ENCODE results near the gene SH2D7.

SH2D7 gene

DNA sequence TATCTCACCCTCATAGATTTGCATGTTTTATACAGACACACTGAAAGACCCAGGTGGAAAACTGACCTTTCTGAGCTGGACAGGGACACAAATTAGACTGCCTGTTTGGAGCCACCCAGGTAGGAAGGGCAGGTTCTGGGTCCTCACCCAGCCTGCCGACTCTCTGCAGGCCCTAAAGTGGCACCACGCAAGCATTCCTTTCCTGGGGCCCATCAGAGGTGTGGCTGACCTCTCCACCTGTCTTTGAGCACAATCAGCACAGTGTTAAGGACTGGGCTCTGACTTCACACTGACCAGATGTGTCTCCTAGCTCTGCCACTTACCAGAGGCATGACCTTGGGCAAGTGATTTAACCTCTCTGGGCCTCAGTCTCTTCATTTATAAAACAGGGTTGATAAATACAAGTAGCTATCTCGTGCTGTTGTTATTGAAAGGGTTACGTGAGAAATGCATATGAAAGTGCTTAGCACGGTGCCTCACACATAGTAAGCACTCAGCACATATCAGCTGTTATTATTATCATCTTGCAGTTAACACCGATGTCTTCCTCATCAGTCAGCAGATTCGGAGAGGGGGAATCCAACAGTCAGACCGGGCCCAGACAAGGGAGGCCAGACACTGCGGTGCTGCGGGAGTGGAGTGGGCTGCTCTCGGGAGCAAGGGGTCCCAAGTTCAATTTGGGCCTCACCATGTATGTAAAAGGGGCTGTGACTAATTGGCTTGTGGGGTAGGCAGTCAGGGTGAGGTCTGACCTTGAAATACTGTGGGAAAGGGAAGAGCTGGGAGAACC is 12.9 kb upstream of the SH2D7 start:
- no peak for DNase-seq

DNA sequence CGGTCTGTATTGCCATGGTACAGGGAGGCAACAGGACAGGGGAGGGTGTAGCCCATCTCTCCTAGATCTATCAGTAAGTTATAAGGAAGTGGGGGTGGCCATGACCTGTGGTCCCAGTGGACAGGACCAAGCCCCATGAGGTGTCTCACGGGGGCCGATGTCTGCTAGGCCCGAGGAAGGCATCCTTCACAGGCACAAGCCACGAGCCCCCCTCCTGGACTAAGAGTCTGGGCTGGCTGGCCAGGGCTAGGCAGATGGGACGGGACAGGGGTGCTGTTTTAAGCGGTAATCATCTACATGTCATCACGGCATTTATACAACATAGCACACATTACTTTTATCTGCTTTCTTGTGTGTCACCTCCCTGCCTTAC is 12.3 kb upstream of the SH2D7 start:
- no peak for DNase-seq

DNA sequence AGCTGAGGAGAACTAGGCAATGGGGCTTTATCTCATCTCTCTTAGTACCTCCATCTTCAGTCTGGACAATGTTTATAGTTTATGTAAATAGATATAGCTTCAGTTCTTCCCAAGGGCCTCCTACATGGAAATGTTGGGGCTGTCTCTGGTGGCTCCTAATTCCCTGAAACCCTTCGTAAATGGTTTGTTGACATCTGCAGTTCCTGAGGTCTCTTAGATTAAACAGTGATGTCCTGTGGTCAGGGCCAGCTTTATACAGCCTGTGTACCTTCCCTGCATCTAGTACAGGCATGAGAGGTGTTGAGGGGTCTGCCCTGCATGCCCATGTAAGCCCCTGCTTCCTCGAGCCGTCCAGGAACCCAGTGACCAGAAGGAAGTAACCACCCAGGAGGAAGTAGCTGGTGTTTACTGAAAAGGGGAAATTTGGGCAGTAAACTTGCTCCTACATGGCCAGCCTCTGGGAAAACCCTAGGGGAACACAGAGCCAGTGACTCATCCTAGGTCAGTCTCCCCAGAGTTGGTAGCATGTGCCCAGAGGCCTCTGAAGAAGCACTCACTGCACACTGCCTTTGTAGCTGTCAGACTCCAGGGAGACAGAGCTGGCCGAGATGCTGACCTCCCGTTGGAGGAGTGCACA is 10.1 kb upstream of the SH2D7 start:
- no peak for DNase-seq

DNA sequence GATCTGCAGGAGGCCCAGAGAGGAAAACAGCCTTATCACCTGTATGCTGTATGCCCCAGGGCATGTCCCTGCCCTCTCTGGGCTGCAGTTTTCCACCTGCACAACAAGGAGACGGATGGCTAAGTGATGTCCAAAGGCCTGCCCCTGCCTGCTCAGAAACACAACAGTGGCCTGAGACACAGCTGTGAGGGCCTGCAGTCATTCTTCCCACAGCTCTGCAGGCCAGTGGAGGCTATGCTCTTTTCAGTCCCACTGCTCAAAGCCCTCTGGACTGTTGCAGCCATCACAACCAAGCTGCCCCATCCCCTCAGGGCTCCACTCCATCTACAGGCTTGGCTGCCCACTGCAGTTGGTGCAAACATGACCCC is 9.6 kb upstream of the SH2D7 start:
- no peak for DNase-seq

DNA sequence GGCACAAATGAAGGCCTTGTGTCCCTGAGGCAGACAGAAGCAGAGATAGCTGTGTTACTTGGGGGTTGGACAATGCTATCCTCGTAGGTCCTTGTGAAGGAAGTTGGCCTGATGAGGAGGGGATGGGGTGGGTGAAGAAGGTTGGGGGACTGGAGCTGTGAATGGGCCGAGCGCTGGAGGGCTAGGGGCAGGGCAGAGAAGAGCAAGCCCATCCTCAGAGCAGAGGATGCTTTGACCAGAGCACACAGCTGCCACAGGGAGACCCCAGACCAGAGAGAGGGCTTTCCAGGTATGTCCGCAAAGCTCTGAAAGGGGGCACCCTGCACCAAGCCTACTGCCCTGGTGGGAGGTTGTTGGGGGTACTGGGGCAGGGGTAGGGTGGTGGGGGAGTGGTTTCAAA is 9.2 kb upstream of the SH2D7 start:
- no peak for DNase-seq

DNA sequence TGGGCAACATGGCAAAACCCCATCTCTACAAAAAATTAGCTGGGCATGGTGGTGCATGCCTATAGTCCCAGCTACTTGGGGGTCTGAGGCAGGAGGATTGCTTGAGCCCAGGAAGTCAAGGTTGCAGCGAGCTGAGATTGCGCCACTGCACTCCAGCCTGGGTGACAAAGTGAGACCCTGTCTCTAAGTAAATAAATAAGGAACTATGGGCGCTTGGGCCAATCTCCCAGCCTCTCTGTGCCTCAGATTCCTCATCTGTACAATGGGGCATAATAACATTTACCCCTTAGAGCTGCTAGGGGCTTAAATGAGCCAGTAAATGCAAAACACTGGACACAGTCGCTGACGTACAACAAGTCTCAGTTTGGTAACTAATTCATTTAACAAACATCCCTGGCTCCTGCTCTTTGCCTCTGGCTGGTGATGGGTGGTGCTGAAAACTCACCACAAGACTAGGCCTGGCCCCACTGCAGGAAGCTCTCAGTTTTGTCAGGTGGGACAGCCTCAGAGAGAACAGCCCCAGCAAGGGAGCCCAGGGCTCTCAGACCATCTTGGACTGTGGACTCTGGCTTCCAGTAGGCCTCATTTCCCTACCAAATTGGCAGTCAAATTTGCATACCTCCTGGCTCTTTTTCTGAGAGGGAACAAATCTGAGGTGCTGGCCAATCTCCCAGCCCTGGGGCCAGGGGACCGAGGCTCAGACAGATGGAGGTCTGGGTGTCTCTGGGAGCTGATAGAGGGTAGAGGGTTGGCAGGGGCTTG is 8.5 kb upstream of the SH2D7 start:
- DNase-seq = no peak

DNA sequence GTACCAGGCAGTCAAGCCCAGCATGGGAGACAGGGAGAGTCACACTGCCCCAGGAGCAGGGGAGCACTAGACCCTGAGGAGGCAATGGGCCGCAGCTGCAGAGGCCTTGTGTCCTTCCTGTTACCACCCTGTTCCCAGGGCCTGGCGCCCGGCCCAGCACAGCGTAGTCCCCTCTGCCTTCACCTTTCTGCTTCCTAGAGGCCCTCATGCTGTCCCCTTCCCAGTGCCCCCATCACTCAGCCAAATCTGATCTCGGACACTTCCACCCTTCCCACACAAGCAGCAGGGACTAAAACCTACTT is 8.0 kb upstream of the SH2D7 start:
- no peak for DNase-seq

DNA sequence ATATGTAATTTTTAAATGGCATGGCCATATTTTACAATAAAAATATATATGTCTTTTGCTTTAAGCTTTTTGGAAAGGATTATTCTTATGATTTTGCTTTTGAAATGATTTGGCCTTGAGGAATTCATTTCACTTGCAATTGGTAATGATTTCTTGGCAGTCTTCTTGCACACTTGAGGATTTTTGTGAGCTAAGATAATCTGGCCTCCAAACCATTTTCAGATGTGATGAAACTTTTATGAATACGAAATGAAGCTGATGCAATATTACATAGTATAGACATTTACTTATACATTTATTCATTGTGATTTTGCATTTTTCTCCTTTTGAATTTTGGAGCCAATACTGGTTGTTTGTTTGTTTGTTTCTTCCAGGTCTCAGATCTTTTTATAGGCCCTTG is 6.4 kb upstream of the SH2D7 start:
- DNase-seq = no peak

DNA sequence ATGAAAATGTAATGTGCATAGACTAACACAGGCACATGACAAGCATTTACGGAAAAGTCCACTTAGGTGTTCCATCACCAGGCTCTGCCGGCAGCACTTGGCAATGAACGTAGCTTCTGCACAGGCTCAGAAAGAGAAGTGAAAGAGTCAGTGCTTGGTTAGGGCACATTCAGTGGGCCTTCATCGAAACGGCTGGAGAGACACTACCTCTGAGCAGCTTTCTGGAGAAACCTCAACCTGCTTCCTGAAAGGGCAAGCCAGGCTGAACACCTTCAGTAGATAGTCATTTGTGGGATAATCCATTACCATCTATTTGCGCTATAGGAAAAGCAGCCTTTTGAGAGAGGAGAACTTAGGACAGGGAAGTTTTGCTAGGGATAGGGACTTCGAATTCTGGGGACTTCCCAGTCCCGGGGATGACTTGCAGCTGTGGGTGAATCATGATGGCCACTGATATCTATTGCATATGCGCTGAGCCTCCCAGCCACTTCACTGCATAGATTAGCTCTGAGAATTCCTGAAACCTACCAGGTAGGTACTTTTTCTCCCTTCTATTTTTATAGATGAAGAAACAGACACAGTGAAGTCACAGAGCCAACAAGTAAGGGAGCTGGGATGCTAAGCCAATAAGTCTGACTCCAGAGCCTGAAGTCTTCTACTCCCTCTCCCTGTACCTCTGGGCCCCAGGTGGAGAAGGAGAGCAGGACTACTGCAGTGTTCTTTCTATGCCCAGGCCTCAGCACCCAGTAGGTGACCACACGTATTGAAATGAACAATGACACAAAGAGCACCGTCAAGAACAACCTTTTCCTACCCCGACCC is 4.2 kb upstream of the SH2D7 start:
- DNase-seq = no peak

DNA sequence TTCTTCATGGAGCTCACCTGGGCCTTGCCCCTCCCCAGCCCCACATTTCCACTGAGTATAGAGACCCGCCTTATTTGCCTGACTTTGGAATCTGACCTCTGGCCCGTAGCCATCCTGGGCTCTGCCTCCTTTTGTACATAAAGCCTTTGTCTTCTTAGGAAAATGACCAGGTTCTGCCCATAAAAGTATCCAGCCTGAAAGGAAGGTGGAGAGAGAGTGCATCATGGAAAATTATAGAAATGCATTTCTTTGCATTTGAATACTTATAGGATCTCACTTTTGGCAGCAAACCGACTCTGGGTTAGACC is 3.6 kb upstream of the SH2D7 start:
- no peak for DNase-seq

DNA sequence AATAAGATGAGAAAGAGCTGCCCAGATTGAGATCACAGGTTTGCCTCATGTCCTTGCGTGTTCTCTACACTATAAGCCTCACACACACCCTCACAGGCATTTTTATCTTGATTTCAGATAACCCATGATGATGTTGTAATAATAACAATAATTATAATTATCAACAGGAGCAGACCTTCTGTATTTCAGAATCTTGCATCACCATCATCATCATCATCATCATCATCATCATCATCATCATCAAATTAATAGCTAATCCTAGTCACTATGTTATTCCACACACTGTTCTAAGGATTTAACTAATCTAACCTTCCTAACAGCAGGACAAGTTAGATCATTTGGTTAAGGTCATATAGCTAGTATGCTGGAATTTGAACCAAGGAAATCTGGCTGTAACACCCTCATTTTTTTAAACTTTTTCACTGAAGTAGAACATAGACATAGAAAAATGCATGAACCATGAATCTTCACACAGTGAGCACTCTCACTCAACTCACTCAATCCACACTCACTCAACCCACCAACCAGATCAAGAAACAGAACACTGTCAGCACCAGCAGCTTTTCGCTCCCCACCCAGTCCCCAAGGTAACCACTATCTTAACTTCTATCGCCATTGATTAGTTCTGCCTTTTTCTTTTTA is 1.8 kb upstream of the SH2D7 start:
- DNase-seq = no peak

DNA sequence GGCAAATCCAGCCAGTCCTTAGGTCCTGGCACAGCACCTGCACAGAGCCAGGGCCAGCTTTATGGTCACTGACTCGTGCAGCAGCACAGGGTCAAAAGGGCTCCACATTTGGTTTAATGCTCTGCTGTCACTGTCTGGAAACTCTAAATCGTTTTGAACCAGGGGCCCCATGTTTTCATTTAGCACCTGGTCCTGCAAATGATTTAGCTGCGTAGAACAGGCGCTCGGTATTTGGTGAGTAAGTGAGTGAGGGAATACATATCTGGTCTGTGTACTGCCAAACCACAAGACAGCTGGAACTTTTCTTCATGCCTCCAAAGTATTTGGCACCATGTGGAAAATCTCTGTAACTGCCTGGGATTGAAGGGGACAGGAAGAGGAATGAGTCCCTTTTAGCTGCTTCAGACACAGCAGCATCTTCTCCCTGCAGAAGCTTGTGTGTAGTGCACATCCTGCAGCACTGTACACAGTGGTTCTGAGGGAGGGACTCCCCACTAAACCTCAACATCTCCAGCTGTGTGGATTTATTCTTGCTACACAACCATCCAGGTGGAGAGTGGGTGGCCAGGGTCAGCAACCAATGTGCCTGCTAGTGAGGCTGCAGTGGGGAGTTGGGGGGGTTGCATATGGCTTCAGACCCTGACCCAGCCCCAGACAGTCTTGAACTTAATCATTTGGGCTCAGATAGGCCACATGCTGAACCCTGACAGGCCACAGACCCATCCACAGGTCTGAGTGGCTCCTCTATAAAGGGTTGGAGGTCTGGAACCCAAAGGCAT is 1.1 kb downstream of the SH2D7 start:
- DNase-seq = no peak

DNA sequence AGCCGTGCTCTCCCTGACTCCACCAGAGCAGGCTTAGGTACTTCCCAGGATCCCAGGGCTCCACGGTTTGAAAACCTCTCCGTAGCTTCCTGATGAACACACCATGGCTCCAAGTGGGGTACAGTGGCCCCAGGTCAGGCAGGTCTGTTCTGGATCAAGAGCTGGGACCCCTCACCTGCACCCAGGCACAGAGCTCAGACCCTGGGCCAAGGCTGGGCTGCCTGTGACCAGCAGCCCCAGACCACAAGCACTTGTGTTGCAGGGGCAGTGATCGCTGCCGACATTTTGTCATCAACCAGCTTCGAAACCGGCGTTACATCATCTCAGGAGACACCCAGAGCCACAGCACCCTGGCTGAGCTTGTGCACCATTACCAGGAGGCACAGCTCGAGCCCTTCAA is 5.3 kb downstream of the SH2D7 start:
- no peak for DNase-seq

DNA sequence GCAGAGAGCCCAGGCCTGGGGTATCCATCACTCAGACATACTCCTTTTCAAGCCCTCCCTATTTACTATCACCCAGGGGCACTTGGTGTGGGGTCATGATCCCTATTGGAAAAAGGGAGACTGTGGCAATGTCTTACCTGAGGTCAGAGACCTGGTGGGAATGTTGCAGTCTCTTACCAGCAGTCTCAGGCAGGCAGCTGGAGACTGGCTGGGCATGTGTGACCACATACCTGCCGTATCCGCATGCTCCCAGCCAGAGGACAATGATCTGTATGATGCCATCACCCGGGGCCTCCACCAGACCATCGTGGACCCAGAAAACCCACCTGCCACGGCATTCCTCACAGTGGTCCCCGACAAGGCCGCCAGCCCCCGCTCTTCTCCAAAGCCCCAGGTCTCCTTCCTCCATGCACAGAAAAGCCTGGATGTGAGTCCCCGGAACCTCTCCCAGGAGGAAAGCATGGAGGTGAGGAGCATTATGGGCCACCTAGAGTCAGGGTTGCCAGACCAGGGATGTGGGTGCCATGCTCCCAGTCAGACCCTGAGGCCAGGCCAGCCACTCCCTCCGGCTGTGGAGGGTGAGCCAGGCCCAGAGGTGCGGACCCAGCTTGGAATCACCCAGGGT is 5.9 kb downstream of the SH2D7 start:
- DNase-seq = no peak

DNA sequence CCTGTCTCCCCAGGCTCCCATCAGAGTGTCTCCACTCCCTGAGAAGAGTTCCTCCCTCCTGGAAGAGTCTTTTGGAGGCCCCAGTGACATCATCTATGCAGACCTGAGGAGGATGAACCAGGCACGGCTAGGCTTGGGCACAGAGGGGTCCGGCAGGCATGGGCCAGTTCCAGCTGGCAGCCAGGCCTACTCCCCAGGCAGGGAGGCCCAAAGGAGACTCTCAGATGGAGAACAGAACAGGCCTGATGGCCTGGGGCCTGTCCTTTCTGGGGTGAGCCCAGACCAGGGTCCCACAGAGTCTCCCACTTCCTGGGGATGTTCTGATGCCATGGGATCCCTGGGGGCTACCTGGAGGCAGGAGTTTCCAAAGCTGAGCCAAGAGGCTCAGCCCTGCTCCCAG is 8.5 kb downstream of the SH2D7 start:
- no peak for DNase-seq

DNA sequence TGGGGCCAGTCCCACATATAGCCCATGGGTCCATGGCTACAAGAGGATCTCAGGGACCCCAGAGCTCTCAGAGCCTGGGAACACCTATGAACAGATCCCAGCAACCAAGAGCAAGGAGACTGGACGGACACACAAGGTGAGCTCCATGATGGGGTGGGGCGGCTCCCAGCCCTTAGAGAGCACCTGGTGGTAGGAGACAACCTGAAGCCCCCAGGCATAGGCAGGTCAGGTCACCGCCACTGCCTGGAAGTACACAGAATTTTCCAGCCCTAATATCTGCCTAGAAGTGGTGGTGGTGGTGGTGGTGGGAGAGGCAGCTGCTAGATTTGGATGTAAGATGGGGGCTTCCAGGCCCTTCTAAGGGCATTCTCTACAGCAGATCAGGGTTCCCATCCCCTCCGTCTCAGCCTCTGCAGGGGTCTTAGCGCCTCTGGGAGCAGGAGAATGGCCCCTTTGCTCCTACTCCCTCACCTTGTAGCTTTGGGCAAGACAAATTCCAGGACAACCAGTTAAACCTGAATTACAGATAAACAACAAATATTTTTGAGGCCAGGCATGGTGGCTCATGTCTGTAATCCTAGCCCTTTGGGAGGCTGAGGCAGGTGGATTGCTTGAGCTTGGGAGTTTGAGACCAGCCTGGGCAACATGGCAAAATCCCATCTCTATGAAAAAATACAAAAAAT is 9.2 kb downstream of the SH2D7 start:
- DNase-seq = no peak

DNA sequence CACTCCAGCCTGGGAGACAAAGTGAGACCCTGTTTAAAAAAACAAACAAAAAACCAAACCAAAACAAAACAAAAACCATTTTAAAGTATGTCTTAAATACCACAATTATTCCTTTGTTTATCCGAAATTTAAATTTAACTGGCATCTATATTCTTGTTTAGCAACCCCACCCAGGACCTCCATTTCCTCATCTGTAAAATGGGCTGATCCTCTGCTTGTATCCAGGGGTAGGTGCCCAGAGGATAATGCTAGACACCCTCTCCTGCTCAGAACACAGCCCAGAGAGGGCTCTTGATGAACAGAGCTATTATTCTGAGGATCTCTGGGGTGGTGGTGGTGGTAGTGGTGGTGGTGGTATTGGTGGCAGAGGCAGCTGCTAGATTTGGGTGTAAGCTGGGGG is 9.8 kb downstream of the SH2D7 start:
- no peak for DNase-seq

DNA sequence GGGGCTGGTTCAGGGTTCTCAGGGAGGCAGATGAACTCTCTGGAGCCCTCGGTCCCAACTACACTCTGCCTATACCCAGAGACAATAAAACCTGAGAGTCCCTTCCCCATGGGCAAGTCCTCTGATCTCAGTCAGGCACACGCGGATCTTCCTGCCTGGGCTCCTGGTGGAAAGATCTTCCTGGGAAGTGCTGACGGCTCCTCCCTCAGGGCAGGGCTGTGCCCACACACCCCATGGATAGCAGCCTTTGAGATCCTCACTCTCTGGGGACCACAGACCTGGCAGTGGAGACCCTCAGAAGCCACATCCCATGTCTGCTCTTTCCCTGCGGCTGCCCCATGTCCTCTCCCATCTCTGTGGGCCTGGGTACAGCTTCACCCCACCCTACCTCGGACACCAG is 10.4 kb downstream of the SH2D7 start:
- DNase-seq = no peak

DNA sequence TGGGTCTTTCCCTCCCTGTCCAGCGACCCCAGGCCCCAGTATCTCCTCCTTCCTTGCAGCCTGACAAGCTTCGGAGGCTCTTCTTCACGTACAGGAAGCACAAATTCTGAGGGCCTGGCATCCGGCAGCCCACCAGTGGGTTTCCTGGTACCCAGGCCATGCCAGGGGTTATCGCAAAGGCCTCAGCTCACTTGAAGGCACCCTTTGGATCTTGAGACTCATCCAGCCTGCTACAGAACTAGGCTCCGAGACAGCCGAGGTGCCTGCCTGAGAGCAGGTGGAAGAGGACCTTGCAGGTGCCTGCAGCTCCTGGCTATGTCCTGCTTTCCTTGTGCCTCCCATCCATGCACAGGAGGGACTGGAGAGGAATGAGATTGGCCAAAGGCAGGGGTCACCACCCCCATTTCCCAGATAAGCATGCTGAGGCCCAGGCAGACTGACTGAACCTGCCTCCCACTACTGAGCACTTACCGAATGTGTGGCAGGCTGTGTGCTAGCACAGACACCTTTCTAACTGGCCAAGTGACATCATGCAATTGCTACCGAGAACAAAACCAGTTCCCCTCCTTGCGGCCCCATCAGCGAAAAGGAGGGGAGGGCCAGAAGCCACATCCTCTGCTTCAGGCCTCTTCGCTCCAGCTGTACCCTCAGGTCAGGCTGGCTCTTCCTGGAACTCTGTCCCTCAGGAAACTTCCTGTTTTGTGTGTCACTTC is 11.2 kb downstream of the SH2D7 start:
- DNase-seq = no peak

DNA sequence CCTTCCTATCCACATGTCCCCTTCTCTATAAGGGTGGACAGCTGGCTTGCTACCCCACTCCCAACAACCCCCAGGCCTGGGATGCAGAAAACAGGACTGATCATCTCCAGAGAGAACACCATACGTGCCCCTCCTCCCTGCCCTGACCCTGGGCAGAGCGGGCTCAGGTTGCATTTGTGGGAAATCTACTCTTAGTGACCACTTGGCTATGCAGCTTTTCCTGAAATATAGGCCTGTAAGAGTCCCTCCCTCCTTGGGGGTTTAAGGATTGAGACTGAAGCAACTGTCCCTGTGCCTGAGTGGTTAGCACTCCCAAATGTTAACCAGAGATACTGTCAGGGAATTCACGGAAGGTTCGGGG is 11.7 kb downstream of the SH2D7 start:
- no peak for DNase-seq
